Keratinocyte (primary cell): ENCODE data around the gene MDM4. TPM values are rescaled to one million over a fixed set of nuclear protein-coding genes. Genes with fewer than 3 reads are reported as not detected.

Experiments
- DNase-seq: peaks from one replicate; pipeline ENCODE4 v3.0.0-alpha.2; 2011; ENCODE audit warnings: low read depth, missing footprints, low spot score
- FAIRE-seq: peaks from 2 replicates; lab custom pipeline; 2011; peaks lifted over from hg19 to GRCh38; lab: Jason Lieb, UNC
- H2AFZ ChIP-seq: 2 replicates; pipeline ENCODE4 v1.6.0; 2012; ENCODE audit warnings: low read length, control low read depth, inconsistent platforms; ENCODE audit not compliant: control insufficient read depth
- H3K27ac ChIP-seq: 2 replicates; pipeline ENCODE4 v1.5.1; 2011; ENCODE audit warnings: low read length; ENCODE audit not compliant: control insufficient read depth, insufficient read depth
- H3K27me3 ChIP-seq: 3 replicates; pipeline ENCODE4 v1.6.0; 2011; ENCODE audit warnings: low read length; ENCODE audit not compliant: control insufficient read depth, insufficient read depth; ENCODE audit errors: extremely low read depth
- H3K36me3 ChIP-seq, 2 experiments: 2 replicates in 1 of 2; 3 replicates in 1 of 2; pipeline ENCODE4 v1.5.1; 2011; ENCODE audit warnings: low read length in 2 of 2, mild to moderate bottlenecking in 1 of 2; ENCODE audit not compliant: control insufficient read depth in 2 of 2, insufficient read depth in 2 of 2; ENCODE audit errors: extremely low read depth in 1 of 2
- H3K4me1 ChIP-seq: 3 replicates; pipeline ENCODE4 v1.5.1; 2011; ENCODE audit warnings: low read length; ENCODE audit not compliant: control insufficient read depth, insufficient read depth; ENCODE audit errors: extremely low read depth
- H3K4me2 ChIP-seq: 3 replicates; pipeline ENCODE4 v1.6.0; 2011; ENCODE audit warnings: low read depth, low read length; ENCODE audit not compliant: control insufficient read depth, insufficient read depth; ENCODE audit errors: extremely low read depth
- H3K4me3 ChIP-seq, 3 experiments: fragments of 200-600 bp in 1 of 3; sonication (generic) in 1 of 3; 2 replicates in 2 of 3; 3 replicates in 1 of 3; pipeline ENCODE4 v1.5.1; 2011 to 2016; ENCODE audit warnings: low read length in 3 of 3, mild to moderate bottlenecking in 3 of 3, control low read depth in 2 of 3, inconsistent platforms in 1 of 3, low read depth in 1 of 3, mixed read lengths in 1 of 3, mixed run types in 1 of 3, moderate library complexity in 1 of 3; ENCODE audit not compliant: control insufficient read depth in 2 of 3, insufficient read depth in 2 of 3; ENCODE audit errors: extremely low read depth in 1 of 3
- H3K79me2 ChIP-seq: 2 replicates; pipeline ENCODE4 v1.6.0; 2012; ENCODE audit warnings: low read length; ENCODE audit not compliant: control insufficient read depth, insufficient read depth
- H3K9ac ChIP-seq: 3 replicates; pipeline ENCODE4 v1.6.0; 2011; ENCODE audit warnings: low read length; ENCODE audit not compliant: control insufficient read depth, insufficient read depth; ENCODE audit errors: extremely low read depth
- H3K9me1 ChIP-seq: 3 replicates; pipeline ENCODE4 v1.6.0; 2011; ENCODE audit warnings: low read length; ENCODE audit not compliant: control insufficient read depth, insufficient read depth; ENCODE audit errors: extremely low read depth
- H3K9me3 ChIP-seq: 2 replicates; pipeline ENCODE4 v1.5.1; 2012; ENCODE audit warnings: low read depth, low read length; ENCODE audit not compliant: control insufficient read depth
- H4K20me1 ChIP-seq: 3 replicates; pipeline ENCODE4 v1.6.0; 2011; ENCODE audit warnings: low read length; ENCODE audit not compliant: control insufficient read depth, insufficient read depth; ENCODE audit errors: extremely low read depth
- CTCF ChIP-seq, 3 experiments: IDR thresholded peaks in 1 of 3; conservative IDR thresholded peaks in 1 of 3; optimal IDR thresholded peaks in 1 of 3; 2 replicates in 2 of 3; 3 replicates in 1 of 3; pipeline versions ENCODE3 to v1.5.1; 2011; ENCODE audit warnings: low read length in 3 of 3, mild to moderate bottlenecking in 3 of 3, moderate library complexity in 2 of 3, control low read depth in 1 of 3, inconsistent platforms in 1 of 3; ENCODE audit not compliant: insufficient read depth in 2 of 3; ENCODE audit errors: extremely low read depth in 1 of 3
- EZH2 ChIP-seq: IDR thresholded peaks from one replicate; pipeline ENCODE4 v1.6.1; 2012; ENCODE audit warnings: inconsistent platforms, mild to moderate bottlenecking, low read length, moderate library complexity
- dilution Hi-C: fragments of 300-500 bp; cut with MboI; formaldehyde crosslinking; loops from one replicate; pipeline ENCODE4 v1.7.0; 2020; ENCODE audit warnings: low sequenced_read_pairs; ENCODE audit not compliant: extremely low pct_ligation_motif_present
- polyA plus RNA-seq, 5 experiments: library from polyadenylated mRNA; depleted of rRNA in 3 of 5; stranded (reverse) in 3 of 5; stranded (forward) in 1 of 5; unstranded in 1 of 5; fragments of >200 nt; gene quantifications; 1 replicate in 1 of 5; 2 replicates in 3 of 5; 3 replicates in 1 of 5; pipeline versions ENCODE4 v1.2.1 to v1.2.3, GENCODE V29; 2011 to 2012; ENCODE audit warnings: missing spikeins in 2 of 5, low read depth in 1 of 5, low replicate concordance in 1 of 5

MDM4 gene
- polyA plus RNA-seq, 1 donor (not counting 4 experiments of a cell fraction or from before 2014, with no cell fraction given): 17.8 TPM

DNA sequence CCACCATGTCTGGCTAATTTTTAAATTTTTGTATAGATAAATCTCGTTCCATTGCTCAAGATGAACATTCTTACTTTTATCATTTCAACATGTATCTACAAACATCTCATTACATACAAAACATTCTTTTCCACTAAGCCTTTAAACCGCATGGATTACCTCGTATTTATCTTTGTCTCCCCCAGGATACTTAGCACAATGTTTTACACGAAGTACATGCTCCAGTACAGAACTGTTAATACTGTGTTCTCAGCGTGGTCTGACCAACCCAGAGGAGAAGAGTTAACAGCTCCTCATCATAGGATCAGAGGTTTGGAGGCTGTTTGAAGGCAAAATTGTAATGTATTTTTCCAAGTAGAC lies 29.0 kb upstream of the MDM4 start:
- Histone ChIP-seq H4K20me1 (no peaks in the 10 kb centered on the region), H3K4me2 (no peak overlapping the region), H3K9me1 (no peaks in the 10 kb centered on the region), H3K9ac (no peak overlapping the region), H3K27me3 (no peaks in the 10 kb centered on the region), H3K4me1 (no peaks in the 10 kb centered on the region), H3K36me3 (no peaks in the 10 kb centered on the region), H2AFZ (no peak overlapping the region), H3K79me2 (no peaks in the 10 kb centered on the region), H3K9me3 (no peaks in the 10 kb centered on the region), H3K27ac (no peak overlapping the region), H3K4me3 (no peak overlapping the region)
- no peak for DNase-seq
- dilution Hi-C loops: no loop called here
- no peak for TF ChIP-seq CTCF (optimal IDR thresholded peaks at IDR 0.05 in 1 of 3, IDR thresholded peaks at IDR 0.05 in 1 of 3, conservative IDR thresholded peaks at IDR 0.05 in 1 of 3; ENCODE audit: extremely low read depth in 1 of 3, insufficient read depth in 2 of 3, low read length in 3 of 3)
- TF ChIP-seq EZH2: no peak
- FAIRE-seq: no peak

DNA sequence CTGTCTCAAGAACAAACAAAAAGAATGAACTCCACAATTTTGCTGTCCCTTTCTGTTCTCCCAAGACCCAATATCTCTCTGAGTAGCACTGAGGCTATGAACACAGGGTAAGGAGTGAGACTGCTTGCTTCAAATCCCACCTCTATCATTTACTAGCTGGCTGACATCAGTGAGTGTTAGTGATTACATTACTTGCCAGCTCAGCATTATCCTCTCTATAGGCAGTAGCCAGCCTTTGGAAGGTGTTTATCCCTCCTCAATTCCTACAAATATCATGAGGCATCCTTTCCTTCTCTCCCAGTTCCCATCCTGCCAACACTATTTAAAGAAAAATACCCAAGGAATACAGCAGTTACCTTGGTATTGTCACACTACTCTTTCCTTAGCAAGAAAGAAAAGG lies 24.6 kb upstream of the MDM4 start:
- Histone ChIP-seq H3K36me3 (no peaks in the 10 kb centered on the region), H3K4me1 (peaks cover 15% of the 10 kb centered on the region), H2AFZ (no peak overlapping the region), H3K4me3 (no peak overlapping the region), H3K27me3 (no peaks in the 10 kb centered on the region), H3K4me2 (no peak overlapping the region), H3K9me3 (no peaks in the 10 kb centered on the region), H3K27ac (no peak overlapping the region), H3K9me1 (no peaks in the 10 kb centered on the region), H3K79me2 (no peaks in the 10 kb centered on the region), H4K20me1 (no peaks in the 10 kb centered on the region), H3K9ac (no peak overlapping the region)
- TF ChIP-seq CTCF (optimal IDR thresholded peaks at IDR 0.05 in 1 of 3, IDR thresholded peaks at IDR 0.05 in 1 of 3, conservative IDR thresholded peaks at IDR 0.05 in 1 of 3; ENCODE audit: extremely low read depth in 1 of 3, insufficient read depth in 2 of 3, low read length in 3 of 3) (no peak), EZH2 (no peak)
- FAIRE-seq (no peak), DNase-seq (no peak)
- dilution Hi-C loops: no loop called here
